ENCODE data around the gene NSMCE1. TPM values are rescaled to one million over a fixed set of nuclear protein-coding genes. Genes with fewer than 3 reads are reported as not detected.

The NSMCE1 gene, protein sequence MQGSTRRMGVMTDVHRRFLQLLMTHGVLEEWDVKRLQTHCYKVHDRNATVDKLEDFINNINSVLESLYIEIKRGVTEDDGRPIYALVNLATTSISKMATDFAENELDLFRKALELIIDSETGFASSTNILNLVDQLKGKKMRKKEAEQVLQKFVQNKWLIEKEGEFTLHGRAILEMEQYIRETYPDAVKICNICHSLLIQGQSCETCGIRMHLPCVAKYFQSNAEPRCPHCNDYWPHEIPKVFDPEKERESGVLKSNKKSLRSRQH
- 16.1 and 32.5 TPM in 2 replicates for total RNA-seq (2014; rRNA removed; shearing (Covaris generic))

DNA sequence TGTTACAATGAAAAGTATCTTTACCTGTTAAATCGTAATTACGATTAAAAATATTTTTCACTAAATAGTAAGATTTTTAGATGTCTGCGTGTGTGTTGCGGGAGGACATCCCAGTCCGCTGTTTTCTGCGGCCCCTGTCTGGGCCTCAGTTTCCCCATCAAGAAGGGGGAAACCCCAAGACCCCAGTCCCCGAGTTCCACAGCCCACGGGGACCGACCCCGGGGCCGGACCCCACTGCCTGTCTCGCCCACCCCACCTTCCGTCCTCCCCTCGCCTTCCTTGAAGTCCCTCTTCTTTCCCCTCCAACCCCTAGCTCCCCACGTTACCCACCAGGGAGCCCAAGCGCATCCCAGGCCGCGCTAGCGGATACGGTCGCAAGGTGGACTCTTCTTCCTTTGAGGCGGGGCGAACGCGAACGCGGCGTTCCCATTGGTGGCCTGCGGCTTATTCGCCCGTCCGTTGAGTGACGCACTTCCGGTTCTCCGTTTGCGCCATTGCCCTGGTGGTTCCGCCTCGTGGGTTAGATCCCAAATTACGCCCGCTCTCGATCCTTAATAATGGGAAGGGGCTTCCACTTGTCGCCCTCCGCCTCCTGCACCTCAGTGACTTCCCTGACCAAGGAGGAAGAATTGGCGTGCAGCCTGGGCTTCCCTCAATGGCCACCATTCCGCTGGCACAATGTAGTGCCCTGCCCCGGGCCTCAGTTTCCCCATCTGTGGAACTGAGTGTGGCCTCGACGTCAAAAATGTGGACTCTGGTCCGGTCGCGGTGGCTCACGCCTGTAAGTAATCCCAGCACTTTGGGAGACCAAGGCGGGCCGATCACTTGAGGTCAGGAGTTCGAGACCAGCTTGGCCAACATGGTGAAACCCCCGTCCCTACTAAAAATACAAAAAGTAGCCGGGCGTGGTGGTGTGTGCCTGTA, at the start of gene NSMCE1:
Gene NSMCE1, minus strand, starts transcription at position 397 of the 924 bp plus-strand sequence. CDS start 11,202 bp downstream, outside the sequence.
- in situ Hi-C loops (cut with HindIII; ENCODE audit: low sequenced_read_pairs): no loop called here

DNA sequence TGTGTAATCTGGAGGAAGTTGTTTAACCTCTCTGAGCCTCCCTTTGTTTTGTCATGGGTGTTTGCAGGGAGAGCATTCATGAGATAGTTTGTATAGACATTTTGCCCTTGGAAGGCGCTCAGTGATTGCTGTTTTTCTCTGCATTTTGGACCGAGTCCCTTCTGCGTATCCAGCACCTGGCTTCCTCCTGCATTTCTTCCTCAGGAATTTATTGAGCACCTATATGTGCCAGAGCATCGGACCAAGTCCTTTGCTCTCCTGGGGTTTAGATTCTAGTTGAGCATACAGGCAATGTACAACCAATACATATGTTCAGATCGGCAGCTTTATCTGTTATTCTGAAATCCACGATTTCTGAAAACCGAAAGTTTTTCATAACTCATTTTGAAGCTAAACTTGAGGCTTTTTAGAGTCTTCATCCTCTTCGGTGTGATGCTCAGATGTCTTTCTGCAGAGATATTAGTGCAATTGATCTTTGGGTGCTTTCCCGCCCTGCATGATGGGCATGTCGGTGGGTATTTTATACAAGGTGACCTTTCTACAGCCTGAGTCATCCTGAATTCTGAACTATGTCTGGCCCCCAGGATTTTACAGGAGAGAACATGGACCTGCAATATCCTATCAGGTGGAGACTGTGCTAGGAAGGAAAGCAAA, 49.3 kb upstream of the NSMCE1 start:
- DNase-seq (ENCODE audit: low spot score): no peak
- in situ Hi-C loops (cut with HindIII; ENCODE audit: low sequenced_read_pairs): no loop called here

More for the DNA sequence above, at the start of gene NSMCE1:
- peak; percentile 97 for DNase-seq (ENCODE audit: low spot score)

DNA sequence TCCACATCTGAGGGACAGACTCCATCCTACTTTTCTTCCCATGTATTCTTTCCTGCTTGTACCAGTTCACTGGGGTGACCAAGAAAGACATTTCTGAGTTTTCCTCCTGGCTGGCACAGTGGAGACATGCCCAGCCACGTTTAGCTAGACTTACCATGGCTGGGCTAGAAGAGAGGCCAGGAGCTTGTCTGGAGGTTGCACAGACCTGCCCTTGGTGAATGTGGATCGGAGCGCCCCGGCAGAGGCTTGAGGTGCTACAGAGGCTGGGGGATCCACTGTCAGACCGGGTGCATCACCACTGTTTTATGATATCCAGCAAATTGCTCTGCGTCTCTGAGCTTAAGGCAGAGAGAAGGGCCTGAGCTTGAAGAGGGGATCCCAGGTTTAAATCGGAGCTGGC, 48.7 kb upstream of the NSMCE1 start:
- in situ Hi-C loops (cut with HindIII; ENCODE audit: low sequenced_read_pairs): no loop called here
- DNase-seq (ENCODE audit: low spot score): no peak

DNA sequence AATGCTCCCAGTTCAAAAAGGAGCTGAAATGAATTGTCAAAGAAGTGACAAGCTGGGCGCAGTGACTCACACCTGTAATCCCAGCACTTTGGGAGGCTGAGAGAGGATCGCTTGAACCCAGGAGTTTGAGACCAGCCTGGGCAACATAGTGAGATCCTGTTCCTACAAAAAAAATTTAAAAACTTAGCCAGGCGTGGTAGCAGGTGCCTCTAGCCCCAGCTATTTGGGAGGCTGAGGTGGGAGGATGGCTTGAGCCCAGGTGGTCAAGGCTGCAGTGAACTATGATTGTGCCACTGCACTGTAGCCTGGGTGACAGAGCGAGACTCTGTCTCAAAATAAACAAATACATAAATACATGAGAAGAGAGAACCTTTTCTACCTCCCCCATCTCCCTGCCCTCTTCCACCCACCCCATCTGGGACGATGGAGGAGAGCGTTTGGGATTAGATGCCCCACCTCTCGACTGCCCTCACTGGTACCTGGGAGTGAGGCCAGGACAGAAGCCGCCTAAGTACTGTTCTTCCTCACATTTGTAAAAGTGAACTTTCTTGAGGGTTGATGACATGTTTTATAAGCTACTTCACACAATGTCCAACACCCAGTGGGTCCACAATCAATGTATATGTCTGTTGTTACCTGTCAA, 47.6 kb upstream of the NSMCE1 start:
- in situ Hi-C loops (cut with HindIII; ENCODE audit: low sequenced_read_pairs): no loop called here
- no peak for DNase-seq (ENCODE audit: low spot score)

DNA sequence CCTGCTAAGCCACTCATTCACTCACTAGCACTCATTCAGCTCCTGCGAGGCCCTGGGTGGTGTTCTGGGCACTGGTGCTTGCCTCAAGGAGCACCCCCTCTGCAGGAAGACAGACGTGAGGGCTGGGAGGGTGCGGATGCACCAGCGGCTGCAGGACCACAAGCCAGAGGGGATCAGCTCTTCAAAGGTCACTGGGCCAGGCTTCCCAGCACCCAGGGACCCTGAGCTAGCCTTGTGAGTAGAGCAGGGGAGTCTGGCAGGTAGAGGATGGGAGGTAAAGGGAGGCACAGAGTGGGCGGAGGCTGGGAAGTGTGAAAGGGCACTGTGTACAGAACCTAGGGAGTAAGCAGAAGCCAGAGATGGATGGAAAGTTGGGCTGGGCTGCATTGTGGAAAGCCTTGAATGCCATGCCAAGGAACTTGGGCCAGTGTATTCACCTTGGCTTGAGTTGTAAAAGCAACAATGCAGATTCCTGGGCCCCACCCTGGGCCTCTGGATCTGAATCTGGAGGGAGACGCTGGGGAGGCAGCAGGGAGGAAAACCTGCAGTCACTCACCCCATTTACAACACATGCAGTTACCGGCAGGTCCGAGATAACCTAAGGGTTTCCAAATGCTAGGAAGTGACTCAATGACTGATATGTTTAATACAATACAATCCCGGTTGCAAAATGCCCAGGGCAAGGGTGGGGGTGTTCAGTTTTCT, 46.9 kb upstream of the NSMCE1 start:
- DNase-seq (ENCODE audit: low spot score): no peak
- in situ Hi-C loops (cut with HindIII; ENCODE audit: low sequenced_read_pairs): no loop called here

DNA sequence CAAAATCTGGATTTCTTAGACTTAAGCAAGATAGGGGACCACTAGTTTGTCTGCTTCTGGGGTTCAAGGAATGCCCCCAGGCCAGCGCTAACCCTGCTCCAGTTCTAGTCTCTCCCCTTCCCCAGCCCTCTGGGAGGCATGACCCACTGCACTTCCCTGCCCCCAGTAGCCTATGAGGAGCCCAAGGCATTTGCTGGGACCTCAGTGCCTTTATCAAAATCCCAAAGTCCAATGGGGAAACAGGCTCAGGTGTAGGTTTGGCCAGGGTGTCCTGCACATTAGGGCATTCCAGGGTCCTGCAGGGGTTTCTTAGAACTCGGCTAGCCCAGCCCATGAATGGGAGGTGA, 46.4 kb upstream of the NSMCE1 start:
- in situ Hi-C loops (cut with HindIII; ENCODE audit: low sequenced_read_pairs): no loop called here
- DNase-seq (ENCODE audit: low spot score): no peak

DNA sequence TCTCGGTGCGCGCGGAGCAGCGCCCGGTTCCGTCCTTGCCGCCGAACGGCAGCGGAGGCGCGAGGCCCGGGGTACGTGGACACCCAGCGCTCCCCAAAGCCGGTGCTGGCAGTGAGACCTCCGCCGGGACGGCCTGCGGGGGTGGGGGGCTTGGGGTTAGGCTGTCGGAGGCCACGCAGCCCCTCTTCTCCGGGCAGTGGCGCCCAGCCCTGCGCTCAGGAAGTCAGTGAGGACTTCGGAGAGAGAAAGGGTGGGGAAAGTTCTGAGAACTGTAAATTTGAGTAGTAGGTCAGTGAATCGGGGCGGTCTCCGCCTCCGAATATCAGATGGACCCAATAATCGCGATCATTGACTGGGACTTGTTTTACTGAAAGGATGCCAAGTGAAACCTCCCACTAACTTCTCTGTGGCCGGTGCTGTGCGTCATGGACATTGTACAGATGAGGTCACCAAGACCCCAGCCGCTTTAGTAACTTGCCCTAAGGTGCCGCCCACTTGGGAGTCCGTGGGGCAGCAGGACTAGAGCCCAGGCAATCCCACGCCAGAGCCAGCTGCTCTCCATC, 45.7 kb upstream of the NSMCE1 start:
- DNase-seq (ENCODE audit: low spot score): no peak
- in situ Hi-C loops (cut with HindIII; ENCODE audit: low sequenced_read_pairs): no loop called here

DNA sequence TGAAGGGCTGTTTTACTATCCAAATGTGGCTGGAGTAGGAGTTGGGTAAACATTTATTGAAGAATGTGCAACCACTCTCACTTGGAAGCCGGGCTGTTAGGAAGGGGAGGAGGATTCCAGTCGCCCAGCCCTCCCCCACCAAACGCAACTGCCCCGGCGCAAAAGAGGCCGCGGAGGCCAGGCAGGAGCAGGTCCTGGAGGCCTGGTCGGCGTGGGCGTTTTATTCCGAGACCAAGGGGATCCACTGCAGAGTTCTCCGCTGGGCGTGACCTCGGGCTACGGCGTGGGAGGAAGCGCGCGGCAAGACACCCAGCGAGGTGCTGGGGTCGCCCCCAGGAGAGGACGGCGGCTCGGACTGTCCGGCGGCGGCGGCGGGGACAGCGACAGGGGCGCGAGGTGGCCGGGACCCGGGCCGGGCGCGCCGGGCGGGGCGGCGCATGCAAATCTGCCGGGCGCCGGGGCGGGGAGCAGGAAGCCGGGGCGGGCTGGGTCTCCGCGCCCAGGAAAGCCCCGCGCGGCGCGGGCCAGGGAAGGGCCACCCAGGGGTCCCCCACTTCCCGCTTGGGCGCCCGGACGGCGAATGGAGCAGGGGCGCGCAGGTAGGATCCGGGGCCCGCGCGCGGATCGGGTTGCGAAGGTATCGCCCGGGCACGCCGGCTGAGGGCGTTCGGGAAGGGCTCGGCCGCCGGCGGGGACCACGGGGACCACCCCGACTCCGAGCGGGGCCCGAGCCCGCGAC, 45.0 kb upstream of the NSMCE1 start, which contains the start of gene IL4R:
Gene IL4R, plus strand, starts transcription at position 553 of the 739 bp plus-strand sequence. CDS start 26,230 bp downstream, outside the sequence.
- DNase-seq (ENCODE audit: low spot score): no peak
- in situ Hi-C loops (cut with HindIII; ENCODE audit: low sequenced_read_pairs): no loop called here

DNA sequence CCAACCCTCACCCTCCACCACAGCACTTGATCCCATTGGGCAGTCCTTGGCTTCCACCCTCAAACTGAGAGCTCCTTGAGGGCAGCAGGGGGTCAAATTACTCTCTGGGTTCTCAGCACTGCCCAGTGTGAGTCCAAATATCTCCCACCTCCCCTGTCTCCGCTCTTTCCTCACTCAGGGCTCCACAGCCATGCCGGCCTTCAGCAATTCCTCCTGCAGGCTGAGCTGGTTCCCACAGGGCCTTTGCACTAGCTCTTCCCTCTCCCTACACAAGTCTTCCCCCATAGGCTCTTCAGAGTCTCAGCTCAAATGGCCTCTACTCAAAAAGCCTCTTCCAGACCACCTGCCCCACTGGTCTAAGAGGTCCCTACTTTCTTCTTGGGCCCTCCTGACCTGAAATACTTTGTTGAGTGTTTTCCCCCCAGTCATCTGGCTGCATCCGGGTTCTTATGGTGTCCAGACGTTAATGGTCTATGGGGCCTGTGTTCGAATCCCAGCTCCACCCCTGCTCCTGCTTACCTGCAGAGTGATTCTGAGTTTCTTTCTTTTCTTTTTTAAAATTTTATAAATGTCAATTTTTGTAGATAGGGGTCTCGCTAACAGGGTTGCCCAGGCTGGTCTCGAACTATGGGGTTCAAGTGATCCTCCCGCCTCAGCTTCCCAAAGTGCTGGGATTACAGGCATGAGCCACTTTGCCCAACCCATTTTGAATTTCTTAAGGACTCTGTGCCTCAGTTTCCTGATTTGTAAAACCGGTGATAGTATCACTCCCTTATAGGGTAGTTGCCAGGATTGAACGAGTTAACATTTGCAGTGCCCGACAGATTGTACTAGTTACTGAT, 44.2 kb upstream of the NSMCE1 start:
- in situ Hi-C loops (cut with HindIII; ENCODE audit: low sequenced_read_pairs): no loop called here
- DNase-seq (ENCODE audit: low spot score): no peak

DNA sequence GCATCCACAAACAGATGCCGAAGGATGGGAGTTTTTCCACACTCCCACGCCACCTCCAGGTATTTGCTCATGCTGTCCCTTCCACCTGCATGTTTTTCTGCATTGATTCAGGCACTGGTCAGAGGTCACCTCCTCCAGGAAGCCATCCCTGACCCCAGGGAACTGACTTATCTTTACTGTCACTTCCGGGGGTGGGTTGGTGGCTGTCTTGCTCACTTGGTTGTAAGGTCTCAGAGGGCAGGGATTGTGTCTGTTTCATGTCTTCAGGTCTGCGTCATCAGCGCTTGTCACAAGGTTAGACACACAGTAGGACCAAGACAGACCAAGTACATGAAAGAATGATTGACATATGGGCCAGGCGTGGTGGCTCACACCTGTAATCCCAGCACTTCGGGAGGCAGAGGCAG, 43.3 kb upstream of the NSMCE1 start:
- no peak for DNase-seq (ENCODE audit: low spot score)
- in situ Hi-C loops (cut with HindIII; ENCODE audit: low sequenced_read_pairs): no loop called here

DNA sequence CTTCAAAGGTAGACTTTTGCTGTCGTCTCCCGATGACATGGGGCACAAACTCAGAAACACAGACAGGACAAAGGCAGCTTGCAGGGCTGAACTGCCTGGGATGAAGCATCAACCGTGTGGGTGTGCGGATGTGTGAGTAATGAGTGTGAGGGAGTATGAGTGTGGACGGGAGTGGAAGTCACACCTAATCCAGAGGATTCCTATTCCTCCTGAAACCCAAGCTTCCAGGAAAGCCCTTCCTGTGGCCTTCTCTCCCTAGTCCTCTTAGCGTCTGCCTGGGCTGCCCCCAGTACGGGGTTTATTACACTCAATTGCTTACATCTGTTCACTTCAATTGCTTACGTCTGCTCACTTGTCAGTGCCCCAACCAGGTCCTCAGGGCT, 42.9 kb upstream of the NSMCE1 start:
- no peak for DNase-seq (ENCODE audit: low spot score)
- in situ Hi-C loops (cut with HindIII; ENCODE audit: low sequenced_read_pairs): no loop called here

DNA sequence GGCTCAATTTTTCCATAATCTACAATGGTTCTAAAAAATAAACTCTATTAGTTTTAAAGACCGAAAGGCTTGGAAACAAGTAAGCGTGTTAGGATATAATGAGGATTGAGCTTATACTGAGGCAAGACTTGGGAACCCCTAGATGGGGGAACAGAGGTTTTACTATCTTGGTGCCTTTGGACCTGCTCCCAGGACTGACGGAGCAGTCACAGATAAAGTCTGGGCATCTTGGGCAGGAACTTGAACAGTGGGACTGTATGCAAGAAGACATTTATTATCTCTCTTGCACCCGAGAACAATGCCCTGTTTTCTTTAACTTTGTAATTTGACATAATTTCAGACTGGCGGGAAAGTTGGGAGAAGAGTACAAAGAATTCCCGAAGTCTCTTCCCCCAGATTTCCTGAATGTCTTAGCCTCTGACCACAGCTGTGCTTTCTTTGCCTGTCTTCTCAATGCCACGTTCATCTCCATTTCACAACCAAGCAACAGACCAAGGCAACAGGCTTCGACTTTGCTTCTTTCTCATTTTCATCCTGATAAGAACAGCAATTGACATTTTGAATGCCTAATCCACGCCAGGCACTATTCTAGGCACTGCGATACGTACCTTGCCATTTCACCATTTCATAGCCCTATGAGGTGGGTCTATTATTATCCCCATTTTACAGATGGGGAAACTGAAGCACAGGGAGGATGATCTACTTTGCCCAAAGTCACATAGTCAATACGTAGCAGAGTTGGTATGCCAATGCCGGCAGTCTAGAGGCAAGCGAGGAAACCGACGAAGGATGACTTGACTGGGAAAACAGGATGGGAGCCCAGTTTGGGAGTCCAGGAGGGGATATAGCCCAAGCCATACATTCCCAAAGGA, 42.2 kb upstream of the NSMCE1 start:
- no peak for DNase-seq (ENCODE audit: low spot score)
- in situ Hi-C loops (cut with HindIII; ENCODE audit: low sequenced_read_pairs): no loop called here

DNA sequence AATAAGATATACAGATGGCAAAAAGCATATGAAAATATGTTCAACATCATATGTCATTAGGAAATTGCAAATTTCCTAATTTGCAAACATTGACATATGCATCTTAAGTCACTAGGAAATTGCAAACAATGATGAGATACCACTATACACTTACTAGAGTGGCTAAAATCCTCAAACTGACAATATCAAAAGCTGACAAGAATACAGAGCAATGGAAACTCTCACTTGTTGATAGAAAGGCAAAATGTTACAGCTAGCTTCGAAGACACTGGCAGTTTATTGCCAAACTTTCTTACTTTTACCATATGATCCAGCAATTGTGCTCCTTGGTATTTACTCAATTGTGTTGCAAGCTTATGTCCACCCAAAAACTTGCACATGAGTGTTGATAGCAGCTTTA, 40.2 kb upstream of the NSMCE1 start:
- in situ Hi-C loops (cut with HindIII; ENCODE audit: low sequenced_read_pairs): no loop called here
- DNase-seq (ENCODE audit: low spot score): no peak

DNA sequence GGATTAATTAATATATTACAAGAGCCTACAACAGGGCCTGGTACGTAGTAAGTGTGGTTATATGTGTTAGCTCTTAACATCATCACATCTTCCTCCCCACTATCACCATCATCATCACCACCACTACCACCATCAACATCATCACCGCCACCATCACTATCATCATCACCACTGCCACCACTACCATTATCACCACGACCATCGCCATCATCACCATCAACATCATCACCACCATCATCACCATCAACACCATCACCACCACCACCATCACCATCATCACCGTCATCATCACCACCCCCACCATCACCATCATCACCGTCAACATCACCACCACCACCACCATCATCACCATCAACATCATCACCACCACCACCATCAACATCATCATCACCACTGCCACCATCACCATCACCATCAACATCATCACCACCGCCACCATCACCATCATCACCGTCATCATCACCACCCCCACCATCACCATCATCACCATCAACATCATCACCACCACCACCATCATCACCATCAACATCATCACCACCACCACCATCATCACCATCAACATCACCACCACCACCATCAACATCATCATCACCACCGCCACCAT, 37.4 kb upstream of the NSMCE1 start:
- no peak for DNase-seq (ENCODE audit: low spot score)
- in situ Hi-C loops (cut with HindIII; ENCODE audit: low sequenced_read_pairs): no loop called here

DNA sequence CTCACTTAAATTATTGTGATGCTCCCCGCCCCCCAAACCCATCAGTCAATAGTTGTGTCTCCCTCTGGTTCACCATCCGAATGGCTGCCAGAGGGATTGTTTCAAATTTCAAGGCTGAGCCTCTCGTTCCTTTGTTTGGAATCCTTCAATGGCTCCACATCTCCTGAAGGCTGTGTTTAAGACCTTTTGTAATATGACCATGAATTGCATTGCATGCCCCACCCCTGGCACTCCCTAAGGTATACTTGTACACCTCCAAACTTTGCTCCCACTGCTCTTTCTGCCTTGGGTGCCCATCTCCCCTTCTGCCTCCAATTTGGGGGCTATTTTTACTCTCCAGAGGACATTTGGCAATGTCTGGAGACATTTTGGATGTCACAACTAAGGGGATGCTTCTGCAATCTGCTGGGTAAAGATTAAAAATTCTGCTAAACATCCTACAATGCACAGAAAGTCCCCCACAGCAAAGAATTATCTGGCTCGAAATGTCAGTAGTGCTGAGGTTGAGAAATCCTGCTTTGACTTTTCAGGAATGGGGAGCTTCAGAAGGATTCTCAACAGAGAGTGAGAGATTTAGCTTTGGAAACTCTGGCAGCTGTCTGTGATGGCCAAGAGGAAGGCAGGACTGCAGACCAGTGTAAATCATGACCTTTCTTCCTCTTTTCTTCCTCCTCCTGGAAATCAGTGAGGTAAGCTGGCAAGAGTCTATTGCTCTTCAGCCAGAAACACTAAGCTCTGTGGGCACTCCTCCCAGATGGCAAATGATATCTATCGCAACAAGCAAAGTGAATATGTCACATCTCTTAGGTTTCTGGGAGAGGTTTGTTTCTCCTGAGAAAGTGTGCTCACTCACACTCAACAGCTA, 36.5 kb upstream of the NSMCE1 start:
- no peak for DNase-seq (ENCODE audit: low spot score)
- in situ Hi-C loops (cut with HindIII; ENCODE audit: low sequenced_read_pairs): no loop called here

All from G401 (cell line).